ENCODE results near the gene GLRX5.

Gene GLRX5

DNA sequence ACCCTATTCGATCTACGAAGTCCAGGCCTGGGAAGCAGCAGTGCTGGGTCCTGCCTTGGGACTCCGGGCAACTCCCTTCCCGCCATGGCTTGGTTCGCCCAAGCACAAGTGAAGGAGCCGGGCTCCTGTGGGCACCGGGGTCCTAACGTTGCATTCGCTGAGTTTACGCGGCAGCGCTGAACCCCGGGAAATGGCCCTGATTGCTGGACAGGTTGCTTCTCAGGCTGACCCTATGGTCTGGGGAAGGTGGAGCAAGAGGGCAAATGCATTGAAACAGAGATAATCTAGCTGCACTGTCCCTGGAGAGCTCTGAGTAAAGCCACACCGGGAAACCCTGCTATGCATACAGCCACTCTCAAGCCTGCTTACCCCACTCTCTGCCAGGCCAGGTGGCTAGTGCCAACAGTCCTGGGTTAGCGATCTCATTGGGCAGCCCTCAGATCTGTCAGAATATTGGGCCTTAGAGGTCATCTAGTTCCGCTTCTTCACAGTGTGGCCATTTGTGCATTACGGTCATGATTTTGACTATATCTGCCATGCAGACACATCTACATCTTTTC, 29.7 kb upstream of the GLRX5 start:
- H3K9me3 ChIP-seq (replicated peaks; ENCODE audit: insufficient read depth, low read length): no peaks in the 10 kb centered on the region
- no peaks in the 10 kb centered on the region for H4K20me1 ChIP-seq (ENCODE audit: insufficient read depth, low read length)
- DNase-seq: no peak
- H3K9ac ChIP-seq (ENCODE audit: low read length): peak overlapping the region; percentile 73; the same call in 1 of the 2 replicates
- no peak overlapping the region for H3K4me2 ChIP-seq (ENCODE audit: low read depth, low read length)
- no peak overlapping the region for H2AFZ ChIP-seq (ENCODE audit: low read length)
- peaks cover 88% of the 10 kb centered on the region for H3K79me2 ChIP-seq (ENCODE audit: low read length)
- no peaks in the 10 kb centered on the region for H3K9me2 ChIP-seq (replicated peaks; ENCODE audit: insufficient read depth, low read length)
- peaks cover 34% of the 10 kb centered on the region for H3F3A ChIP-seq (ENCODE audit: insufficient read depth, low read length)
- H3K27me3 ChIP-seq (replicated peaks; ENCODE audit: insufficient read depth, low read length): no peaks in the 10 kb centered on the region
- TF ChIP-seq EZH2 (optimal IDR thresholded peaks at IDR 0.05; ENCODE audit: low read depth, low read length) (no peak), EZH2phosphoT487 (IDR thresholded peaks at IDR 0.05; ENCODE audit: low read length) (no peak)
- TF ChIP-seq, protein P1, sequence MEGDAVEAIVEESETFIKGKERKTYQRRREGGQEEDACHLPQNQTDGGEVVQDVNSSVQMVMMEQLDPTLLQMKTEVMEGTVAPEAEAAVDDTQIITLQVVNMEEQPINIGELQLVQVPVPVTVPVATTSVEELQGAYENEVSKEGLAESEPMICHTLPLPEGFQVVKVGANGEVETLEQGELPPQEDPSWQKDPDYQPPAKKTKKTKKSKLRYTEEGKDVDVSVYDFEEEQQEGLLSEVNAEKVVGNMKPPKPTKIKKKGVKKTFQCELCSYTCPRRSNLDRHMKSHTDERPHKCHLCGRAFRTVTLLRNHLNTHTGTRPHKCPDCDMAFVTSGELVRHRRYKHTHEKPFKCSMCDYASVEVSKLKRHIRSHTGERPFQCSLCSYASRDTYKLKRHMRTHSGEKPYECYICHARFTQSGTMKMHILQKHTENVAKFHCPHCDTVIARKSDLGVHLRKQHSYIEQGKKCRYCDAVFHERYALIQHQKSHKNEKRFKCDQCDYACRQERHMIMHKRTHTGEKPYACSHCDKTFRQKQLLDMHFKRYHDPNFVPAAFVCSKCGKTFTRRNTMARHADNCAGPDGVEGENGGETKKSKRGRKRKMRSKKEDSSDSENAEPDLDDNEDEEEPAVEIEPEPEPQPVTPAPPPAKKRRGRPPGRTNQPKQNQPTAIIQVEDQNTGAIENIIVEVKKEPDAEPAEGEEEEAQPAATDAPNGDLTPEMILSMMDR (IDR thresholded peaks at IDR 0.05; ENCODE audit: low read length): no peak
- peaks cover 93% of the 10 kb centered on the region for H3K4me1 ChIP-seq (ENCODE audit: low read length)
- H3K4me3 ChIP-seq (ENCODE audit: low read length): no peak overlapping the region
- H3K36me3 ChIP-seq (replicated peaks; ENCODE audit: insufficient read depth, low read length): no peaks in the 10 kb centered on the region
- peak overlapping the region; percentile 99 for H3K27ac ChIP-seq (ENCODE audit: low read length)

DNA sequence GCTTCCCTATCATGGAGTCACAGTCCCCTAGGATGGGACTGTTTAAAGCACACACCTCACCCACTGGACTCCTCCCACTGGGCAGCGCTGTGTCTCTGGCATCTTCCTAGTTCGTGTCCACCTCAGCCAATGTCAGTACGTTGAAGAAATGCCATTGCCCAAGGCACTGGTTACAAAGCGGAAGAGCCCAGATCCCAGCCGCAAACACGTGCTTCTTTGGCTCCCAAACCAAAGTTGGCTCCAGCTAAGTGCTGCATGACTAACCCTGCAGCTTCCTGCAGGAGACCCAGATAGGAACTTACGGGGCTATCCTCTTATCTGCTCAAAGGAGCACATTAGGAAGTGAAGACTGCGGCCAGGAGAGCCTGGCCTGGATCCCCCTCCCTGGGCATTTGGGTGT, 27.7 kb upstream of the GLRX5 start:
- Histone ChIP-seq H4K20me1 (ENCODE audit: insufficient read depth, low read length) (no peaks in the 10 kb centered on the region), H3K4me3 (ENCODE audit: low read length) (no peak overlapping the region), H3K27me3 (replicated peaks; ENCODE audit: insufficient read depth, low read length) (no peaks in the 10 kb centered on the region), H3K4me2 (ENCODE audit: low read depth, low read length) (no peak overlapping the region), H3K79me2 (ENCODE audit: low read length) (peaks cover 85% of the 10 kb centered on the region), H2AFZ (ENCODE audit: low read length) (no peak overlapping the region), H3K9me2 (replicated peaks; ENCODE audit: insufficient read depth, low read length) (no peaks in the 10 kb centered on the region), H3F3A (ENCODE audit: insufficient read depth, low read length) (peaks cover 36% of the 10 kb centered on the region), H3K4me1 (ENCODE audit: low read length) (peaks cover 82% of the 10 kb centered on the region), H3K9ac (ENCODE audit: low read length) (no peak overlapping the region), H3K36me3 (replicated peaks; ENCODE audit: insufficient read depth, low read length) (no peaks in the 10 kb centered on the region), H3K27ac (ENCODE audit: low read length) (peak overlapping the region; percentile 46; the same call in 1 of the 2 replicates), H3K9me3 (replicated peaks; ENCODE audit: insufficient read depth, low read length) (no peaks in the 10 kb centered on the region)
- DNase-seq: no peak
- TF ChIP-seq EZH2 (optimal IDR thresholded peaks at IDR 0.05; ENCODE audit: low read depth, low read length) (no peak), EZH2phosphoT487 (IDR thresholded peaks at IDR 0.05; ENCODE audit: low read length) (no peak)
- TF ChIP-seq, protein P1 (IDR thresholded peaks at IDR 0.05; ENCODE audit: low read length): no peak

DNA sequence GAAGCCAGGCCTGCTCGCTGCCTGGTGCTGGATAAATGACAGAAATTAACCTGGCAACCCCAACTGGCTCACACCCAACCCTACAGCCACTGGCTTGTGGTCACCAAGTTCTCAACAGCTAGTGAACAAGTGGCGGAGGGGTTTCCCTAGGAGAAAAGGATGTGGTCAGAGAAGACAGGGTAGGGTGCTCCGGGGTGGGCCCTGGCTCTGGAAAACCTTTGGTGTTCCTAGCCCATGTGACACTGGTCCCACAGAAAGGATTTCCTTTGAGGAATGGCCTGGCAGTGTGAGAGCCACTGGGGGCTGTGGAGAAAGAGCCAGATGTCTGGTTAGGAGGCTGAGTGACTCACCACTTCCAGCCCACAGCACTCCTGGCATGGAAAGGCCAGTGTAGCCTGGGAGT, 27.1 kb upstream of the GLRX5 start:
- Histone ChIP-seq H3K9me3 (replicated peaks; ENCODE audit: insufficient read depth, low read length) (no peaks in the 10 kb centered on the region), H3K4me1 (ENCODE audit: low read length) (peaks cover 77% of the 10 kb centered on the region), H4K20me1 (ENCODE audit: insufficient read depth, low read length) (no peaks in the 10 kb centered on the region), H3K4me3 (ENCODE audit: low read length) (no peak overlapping the region), H2AFZ (ENCODE audit: low read length) (no peak overlapping the region), H3F3A (ENCODE audit: insufficient read depth, low read length) (peaks cover 36% of the 10 kb centered on the region), H3K79me2 (ENCODE audit: low read length) (peaks cover 82% of the 10 kb centered on the region), H3K9ac (ENCODE audit: low read length) (no peak overlapping the region), H3K27me3 (replicated peaks; ENCODE audit: insufficient read depth, low read length) (no peaks in the 10 kb centered on the region), H3K36me3 (replicated peaks; ENCODE audit: insufficient read depth, low read length) (no peaks in the 10 kb centered on the region), H3K9me2 (replicated peaks; ENCODE audit: insufficient read depth, low read length) (no peaks in the 10 kb centered on the region), H3K27ac (ENCODE audit: low read length) (peak overlapping the region; percentile 46; the same call in 1 of the 2 replicates), H3K4me2 (ENCODE audit: low read depth, low read length) (no peak overlapping the region)
- no peak for TF ChIP-seq EZH2 (optimal IDR thresholded peaks at IDR 0.05; ENCODE audit: low read depth, low read length)
- TF ChIP-seq, protein P1 (IDR thresholded peaks at IDR 0.05; ENCODE audit: low read length): no peak
- no peak for DNase-seq

Data from MM.1S (cell line).